Measurements from ENCODE around the gene RTTN. TPM values are rescaled to one million over a fixed set of nuclear protein-coding genes. Genes with fewer than 3 reads are reported as not detected.

The RTTN gene
- total RNA-seq, 1 donor from 2014 or later = 8.8 TPM

DNA sequence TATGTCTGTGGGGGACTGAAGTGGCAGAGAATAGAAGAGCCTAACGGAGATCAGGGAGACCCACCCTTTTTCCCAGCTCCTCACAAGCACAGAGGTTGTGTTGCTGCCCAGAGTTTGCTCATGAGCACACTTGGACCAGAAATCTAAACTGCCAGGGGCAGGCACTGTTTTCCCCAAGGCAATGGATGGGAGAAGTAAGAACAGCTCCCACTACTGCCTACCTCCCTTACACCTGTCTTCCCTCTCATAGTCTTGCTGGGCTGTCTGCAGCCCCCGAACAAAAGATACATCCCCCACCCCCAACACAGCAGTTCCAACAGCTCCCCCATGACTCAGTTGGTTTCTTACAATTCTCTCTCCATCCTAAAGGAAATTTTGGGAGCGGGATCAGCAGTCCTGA, 209.7 kb downstream of the RTTN start:
- Mint-ChIP-seq H3K27me3 (ENCODE audit: unreplicated experiment) (no peaks in the 10 kb centered on the region), H3K9me3 (ENCODE audit: unreplicated experiment) (peaks cover 20% of the 10 kb centered on the region), H3K4me3 (ENCODE audit: unreplicated experiment) (no peak overlapping the region), H3K27ac (ENCODE audit: unreplicated experiment) (peak overlapping the region; percentile 79), H3K4me1 (ENCODE audit: unreplicated experiment) (peaks cover 40% of the 10 kb centered on the region), H3K36me3 (ENCODE audit: unreplicated experiment) (peaks cover 2% of the 10 kb centered on the region)
- no peak for DNase-seq (ENCODE audit: extremely low spot score, unreplicated experiment)
- TF ChIP-seq, protein P1, sequence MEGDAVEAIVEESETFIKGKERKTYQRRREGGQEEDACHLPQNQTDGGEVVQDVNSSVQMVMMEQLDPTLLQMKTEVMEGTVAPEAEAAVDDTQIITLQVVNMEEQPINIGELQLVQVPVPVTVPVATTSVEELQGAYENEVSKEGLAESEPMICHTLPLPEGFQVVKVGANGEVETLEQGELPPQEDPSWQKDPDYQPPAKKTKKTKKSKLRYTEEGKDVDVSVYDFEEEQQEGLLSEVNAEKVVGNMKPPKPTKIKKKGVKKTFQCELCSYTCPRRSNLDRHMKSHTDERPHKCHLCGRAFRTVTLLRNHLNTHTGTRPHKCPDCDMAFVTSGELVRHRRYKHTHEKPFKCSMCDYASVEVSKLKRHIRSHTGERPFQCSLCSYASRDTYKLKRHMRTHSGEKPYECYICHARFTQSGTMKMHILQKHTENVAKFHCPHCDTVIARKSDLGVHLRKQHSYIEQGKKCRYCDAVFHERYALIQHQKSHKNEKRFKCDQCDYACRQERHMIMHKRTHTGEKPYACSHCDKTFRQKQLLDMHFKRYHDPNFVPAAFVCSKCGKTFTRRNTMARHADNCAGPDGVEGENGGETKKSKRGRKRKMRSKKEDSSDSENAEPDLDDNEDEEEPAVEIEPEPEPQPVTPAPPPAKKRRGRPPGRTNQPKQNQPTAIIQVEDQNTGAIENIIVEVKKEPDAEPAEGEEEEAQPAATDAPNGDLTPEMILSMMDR (IDR thresholded peaks at IDR 0.05) = no peak

DNA sequence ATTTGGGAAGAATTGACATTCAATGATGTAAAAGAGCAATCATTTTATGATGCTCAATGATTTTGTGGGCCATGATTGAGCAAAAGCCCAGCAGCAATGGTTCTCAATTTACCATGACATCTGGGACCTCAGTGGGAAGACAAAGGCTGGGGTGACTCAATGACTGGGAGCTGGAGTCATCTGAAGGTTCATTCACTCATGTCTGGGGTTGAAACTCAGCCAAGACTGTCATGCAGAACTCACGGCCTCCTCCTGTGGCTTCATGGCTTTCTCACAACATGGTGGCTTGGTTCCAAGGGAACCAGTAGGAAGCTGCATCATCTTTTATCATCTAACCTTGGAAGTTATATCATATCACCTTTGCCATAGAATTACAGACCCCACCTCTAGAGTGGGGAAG, 212.7 kb downstream of the RTTN start:
- H3K4me1 Mint-ChIP-seq (ENCODE audit: unreplicated experiment) = peaks cover 25% of the 10 kb centered on the region
- peaks cover 42% of the 10 kb centered on the region for H3K9me3 Mint-ChIP-seq (ENCODE audit: unreplicated experiment)
- no peak for DNase-seq (ENCODE audit: extremely low spot score, unreplicated experiment)
- H3K4me3 Mint-ChIP-seq (ENCODE audit: unreplicated experiment) = no peak overlapping the region
- TF ChIP-seq, protein P1 (IDR thresholded peaks at IDR 0.05) = no peak
- no peak overlapping the region for H3K27ac Mint-ChIP-seq (ENCODE audit: unreplicated experiment)
- H3K36me3 Mint-ChIP-seq (ENCODE audit: unreplicated experiment) = peaks cover 19% of the 10 kb centered on the region
- no peaks in the 10 kb centered on the region for H3K27me3 Mint-ChIP-seq (ENCODE audit: unreplicated experiment)

DNA sequence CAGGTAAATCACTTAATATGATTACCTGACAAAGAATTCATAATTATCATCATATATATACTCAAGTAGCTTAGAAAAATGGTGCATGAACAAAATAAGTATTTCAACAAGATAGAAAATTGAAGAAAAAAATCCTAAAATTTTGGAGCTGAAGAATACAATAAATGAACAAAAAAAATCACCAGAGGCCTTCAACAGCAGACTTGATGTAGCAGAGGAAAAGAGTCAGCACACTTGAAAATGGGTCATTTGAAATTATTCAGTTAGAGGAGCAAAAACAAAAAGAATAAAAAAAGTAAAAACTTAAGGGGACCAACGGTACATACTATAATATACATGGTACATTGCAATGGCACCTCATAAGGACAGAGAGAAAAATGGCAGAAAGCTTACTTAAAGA, 217.6 kb downstream of the RTTN start:
- DNase-seq (ENCODE audit: extremely low spot score, unreplicated experiment) = no peak
- Mint-ChIP-seq H3K4me3 (ENCODE audit: unreplicated experiment) (no peak overlapping the region), H3K9me3 (ENCODE audit: unreplicated experiment) (peaks cover 48% of the 10 kb centered on the region), H3K36me3 (ENCODE audit: unreplicated experiment) (peaks cover 26% of the 10 kb centered on the region), H3K4me1 (ENCODE audit: unreplicated experiment) (no peaks in the 10 kb centered on the region), H3K27ac (ENCODE audit: unreplicated experiment) (no peak overlapping the region), H3K27me3 (ENCODE audit: unreplicated experiment) (no peaks in the 10 kb centered on the region)
- TF ChIP-seq, protein P1 (IDR thresholded peaks at IDR 0.05) = no peak

DNA sequence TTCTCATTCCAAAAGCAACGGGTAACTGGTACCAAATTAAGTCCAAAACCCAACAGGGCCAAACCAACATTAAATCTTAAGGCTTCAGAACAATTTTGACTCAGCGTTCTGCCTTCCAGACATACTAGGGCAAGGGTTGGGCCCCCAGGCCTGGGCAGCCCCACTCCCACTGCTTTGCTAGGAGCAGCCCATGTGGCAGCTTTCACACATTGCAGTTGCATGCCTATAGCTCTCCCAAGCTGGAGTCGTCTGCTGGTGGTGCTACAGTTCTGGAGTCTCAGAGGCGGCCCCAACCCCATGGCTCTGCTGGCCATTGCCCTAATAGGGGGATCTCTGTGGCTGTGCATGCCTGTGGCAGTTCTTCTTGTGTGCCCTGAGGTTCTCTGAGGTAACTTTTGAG, 220.2 kb downstream of the RTTN start:
- Mint-ChIP-seq H3K4me3 (ENCODE audit: unreplicated experiment) (no peak overlapping the region), H3K27ac (ENCODE audit: unreplicated experiment) (no peak overlapping the region), H3K27me3 (ENCODE audit: unreplicated experiment) (no peaks in the 10 kb centered on the region), H3K36me3 (ENCODE audit: unreplicated experiment) (peaks cover 26% of the 10 kb centered on the region), H3K4me1 (ENCODE audit: unreplicated experiment) (peaks cover 4% of the 10 kb centered on the region), H3K9me3 (ENCODE audit: unreplicated experiment) (peaks cover 30% of the 10 kb centered on the region)
- TF ChIP-seq, protein P1 (IDR thresholded peaks at IDR 0.05) = no peak
- DNase-seq (ENCODE audit: extremely low spot score, unreplicated experiment) = no peak

DNA sequence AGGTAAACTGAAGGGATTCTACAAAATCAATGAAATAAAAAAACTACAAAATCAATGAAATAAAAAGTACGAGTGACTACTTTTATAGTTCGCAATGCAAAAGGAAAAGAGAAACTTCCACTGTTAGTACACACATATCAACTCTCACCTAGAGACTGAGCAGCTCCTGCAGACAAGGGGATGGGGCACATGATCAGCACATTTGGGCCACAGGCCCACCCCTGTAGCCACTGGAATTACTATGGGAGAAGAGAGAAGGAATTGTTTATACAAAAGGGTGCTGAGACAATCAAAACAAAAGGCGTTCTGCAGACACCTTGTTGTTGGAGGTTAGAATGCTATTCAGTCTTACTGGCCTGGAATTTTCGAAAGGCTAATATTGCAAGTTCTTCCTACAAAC, 223.1 kb downstream of the RTTN start:
- no peaks in the 10 kb centered on the region for H3K27me3 Mint-ChIP-seq (ENCODE audit: unreplicated experiment)
- peaks cover 7% of the 10 kb centered on the region for H3K9me3 Mint-ChIP-seq (ENCODE audit: unreplicated experiment)
- H3K4me3 Mint-ChIP-seq (ENCODE audit: unreplicated experiment) = no peak overlapping the region
- H3K4me1 Mint-ChIP-seq (ENCODE audit: unreplicated experiment) = peaks cover 4% of the 10 kb centered on the region
- H3K36me3 Mint-ChIP-seq (ENCODE audit: unreplicated experiment) = peaks cover 13% of the 10 kb centered on the region
- TF ChIP-seq, protein P1 (IDR thresholded peaks at IDR 0.05) = no peak
- H3K27ac Mint-ChIP-seq (ENCODE audit: unreplicated experiment) = no peak overlapping the region
- no peak for DNase-seq (ENCODE audit: extremely low spot score, unreplicated experiment)
